Measurements from ENCODE around the gene ADCY1.

- TF ChIP-seq, protein P1, sequence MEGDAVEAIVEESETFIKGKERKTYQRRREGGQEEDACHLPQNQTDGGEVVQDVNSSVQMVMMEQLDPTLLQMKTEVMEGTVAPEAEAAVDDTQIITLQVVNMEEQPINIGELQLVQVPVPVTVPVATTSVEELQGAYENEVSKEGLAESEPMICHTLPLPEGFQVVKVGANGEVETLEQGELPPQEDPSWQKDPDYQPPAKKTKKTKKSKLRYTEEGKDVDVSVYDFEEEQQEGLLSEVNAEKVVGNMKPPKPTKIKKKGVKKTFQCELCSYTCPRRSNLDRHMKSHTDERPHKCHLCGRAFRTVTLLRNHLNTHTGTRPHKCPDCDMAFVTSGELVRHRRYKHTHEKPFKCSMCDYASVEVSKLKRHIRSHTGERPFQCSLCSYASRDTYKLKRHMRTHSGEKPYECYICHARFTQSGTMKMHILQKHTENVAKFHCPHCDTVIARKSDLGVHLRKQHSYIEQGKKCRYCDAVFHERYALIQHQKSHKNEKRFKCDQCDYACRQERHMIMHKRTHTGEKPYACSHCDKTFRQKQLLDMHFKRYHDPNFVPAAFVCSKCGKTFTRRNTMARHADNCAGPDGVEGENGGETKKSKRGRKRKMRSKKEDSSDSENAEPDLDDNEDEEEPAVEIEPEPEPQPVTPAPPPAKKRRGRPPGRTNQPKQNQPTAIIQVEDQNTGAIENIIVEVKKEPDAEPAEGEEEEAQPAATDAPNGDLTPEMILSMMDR (IDR thresholded peaks at IDR 0.05; ENCODE audit: low read depth, low read length): no peak
- no peak for TF ChIP-seq EZH2phosphoT487 (IDR thresholded peaks at IDR 0.05; ENCODE audit: low read depth)
Observed at GRCh38 chr7:45652630-45653029, 78.5 kb downstream of the ADCY1 start.

Data from OCI-LY3 (cell line).